ENCODE results near the gene CCNB2. TPM values are rescaled to one million over a fixed set of nuclear protein-coding genes. Genes with fewer than 3 reads are reported as not detected.

The CCNB2 gene
- total and polyA plus RNA-seq, 9 of the 15 experiments (the other 6 are each of a cell fraction or from before 2014, with no cell fraction given): 84.8 to 266 (median 124) TPM

- in situ Hi-C loops (cut with MboI) (no loop called here), intact Hi-C loops (cut with micrococcal nuclease) (no loop called here)
- Histone ChIP-seq H3K4me3 (no peak overlapping the region), H3K9me3 (replicated peaks; ENCODE audit: control insufficient read depth, insufficient read depth, low read depth, low read length) (no peaks in the 10 kb centered on the region), H3K4me2 (ENCODE audit: insufficient read depth, low read length) (no peak overlapping the region), H3K4me1 (replicated peaks in 1 of 2; ENCODE audit: control insufficient read depth in 2 of 2, insufficient read depth in 2 of 2, low read length in 2 of 2) (no peaks in the 10 kb centered on the region), H4K20me1 (replicated peaks; ENCODE audit: control insufficient read depth, insufficient read depth, low read length) (no peaks in the 10 kb centered on the region), H3K9ac (ENCODE audit: insufficient read depth in 1 of 2, low read depth in 2 of 2, low read length in 2 of 2) (no peak overlapping the region), H3K36me3 (ENCODE audit: control insufficient read depth, insufficient read depth, low read length) (peaks cover 60% of the 10 kb centered on the region), H2AFZ (ENCODE audit: low read depth, low read length) (no peak overlapping the region), H3K9me1 (ENCODE audit: control insufficient read depth, insufficient read depth, low read length) (no peaks in the 10 kb centered on the region), H3K27ac (ENCODE audit: extremely low read depth, low read depth, low read length) (no peak overlapping the region), H3K79me2 (ENCODE audit: control insufficient read depth, insufficient read depth, low read length) (peaks cover 18% of the 10 kb centered on the region; the same call in 2 of the 3 replicates), H3K27me3 (ENCODE audit: control insufficient read depth in 2 of 2, insufficient read depth in 2 of 2, low read length in 2 of 2) (no peaks in the 10 kb centered on the region)
- TF ChIP-seq C11orf30 (IDR thresholded peaks at IDR 0.05; ENCODE audit: low read depth) (no peak), FOXK2 (conservative IDR thresholded peaks at IDR 0.05 in 1 of 2, IDR thresholded peaks at IDR 0.05 in 1 of 2; ENCODE audit: low read depth in 2 of 2) (no peak), SP1 (CRISPR knock-in tag; IDR thresholded peaks at IDR 0.05) (no peak), LCOR (CRISPR knock-in tag; IDR thresholded peaks at IDR 0.05) (no peak), ZBTB33 (CRISPR knock-in tag; IDR thresholded peaks at IDR 0.05) (no peak), ATF4 (CRISPR knock-in tag; IDR thresholded peaks at IDR 0.05) (no peak), ZNF280A (IDR thresholded peaks at IDR 0.05; ENCODE audit: low read depth, partially characterized antibody) (no peak), ERF (CRISPR knock-in tag; IDR thresholded peaks at IDR 0.05) (no peak), MCM3 (IDR thresholded peaks at IDR 0.05) (no peak), ZSCAN32 (CRISPR knock-in tag; IDR thresholded peaks at IDR 0.05) (no peak), ZNF511 (CRISPR knock-in tag; IDR thresholded peaks at IDR 0.05) (no peak)
- no TSS peak for BruUV-seq (replicated peaks)
- DNase-seq (ENCODE audit: extremely low read depth in 1 of 4, low spot score in 3 of 4) (no peak), FAIRE-seq (no peak), ATAC-seq (no peak)
- ChIA-PET POLR2A (interaction anchor here (0.6 to 1.1 kb wide), 3 partner anchors 11 to 363 kb away, joined by 3 read pairs; no protein-coding TSS in a partner anchor), CTCF (ENCODE audit: low intra/inter-chr PET ratio) (no interaction called here)
- WGBS (ENCODE audit: insufficient coverage, low coverage, missing lambda C conversion rate): 90% methylated on average over 3 of the region's 3 CpGs
Observed at GRCh38 chr15:59131969-59132562, 27.1 kb downstream of the CCNB2 start.
